Activated naive CD8-positive, alpha-beta T cell treated with anti-CD3 and anti-CD28 coated beads, Interleukin-2, amount 50 U/mL, for 16 hours (primary cell): ENCODE measurements around the gene ARHGAP40.

ENCODE experiments used
- DNase-seq: peaks from one replicate; pipeline ENCODE4 v3.0.0-alpha.2; 2020; ENCODE audit warnings: low read depth, low spot score

ARHGAP40 gene

GRCh38 chr20:38617011-38617829 lies 15.6 kb downstream of the ARHGAP40 start:
- DNase-seq, result no peak

GRCh38 chr20:38617830-38618196 lies 16.2 kb downstream of the ARHGAP40 start:
- no peak for DNase-seq

GRCh38 chr20:38620441-38620840 lies 18.8 kb downstream of the ARHGAP40 start:
- no peak for DNase-seq

DNA sequence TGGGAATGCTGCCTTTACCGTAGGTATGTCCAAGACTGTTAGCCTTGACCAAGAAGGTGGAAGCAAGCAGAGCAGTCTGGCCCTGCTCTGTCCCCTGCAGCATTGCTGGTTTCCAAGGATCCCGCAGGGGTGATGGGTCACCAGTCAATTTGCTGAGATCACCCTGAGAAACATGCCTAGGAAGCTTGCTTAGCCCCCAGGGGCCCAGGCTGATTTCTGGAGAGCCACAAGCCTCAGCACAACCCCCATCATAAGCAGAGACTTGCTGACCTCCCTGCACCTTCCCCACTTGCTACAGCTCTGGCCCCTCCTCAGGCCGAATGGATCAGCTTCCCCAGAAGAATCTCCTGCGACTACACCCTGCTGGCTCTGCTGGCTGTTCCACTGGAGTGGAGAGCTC lies 21.5 kb downstream of the ARHGAP40 start:
- DNase-seq, result no peak

- no peak for DNase-seq
These were observed 22.5 kb downstream of the ARHGAP40 start for GRCh38 chr20:38624084-38624483.

GRCh38 chr20:38625896-38626295 lies 24.3 kb downstream of the ARHGAP40 start:
- no peak for DNase-seq

DNA sequence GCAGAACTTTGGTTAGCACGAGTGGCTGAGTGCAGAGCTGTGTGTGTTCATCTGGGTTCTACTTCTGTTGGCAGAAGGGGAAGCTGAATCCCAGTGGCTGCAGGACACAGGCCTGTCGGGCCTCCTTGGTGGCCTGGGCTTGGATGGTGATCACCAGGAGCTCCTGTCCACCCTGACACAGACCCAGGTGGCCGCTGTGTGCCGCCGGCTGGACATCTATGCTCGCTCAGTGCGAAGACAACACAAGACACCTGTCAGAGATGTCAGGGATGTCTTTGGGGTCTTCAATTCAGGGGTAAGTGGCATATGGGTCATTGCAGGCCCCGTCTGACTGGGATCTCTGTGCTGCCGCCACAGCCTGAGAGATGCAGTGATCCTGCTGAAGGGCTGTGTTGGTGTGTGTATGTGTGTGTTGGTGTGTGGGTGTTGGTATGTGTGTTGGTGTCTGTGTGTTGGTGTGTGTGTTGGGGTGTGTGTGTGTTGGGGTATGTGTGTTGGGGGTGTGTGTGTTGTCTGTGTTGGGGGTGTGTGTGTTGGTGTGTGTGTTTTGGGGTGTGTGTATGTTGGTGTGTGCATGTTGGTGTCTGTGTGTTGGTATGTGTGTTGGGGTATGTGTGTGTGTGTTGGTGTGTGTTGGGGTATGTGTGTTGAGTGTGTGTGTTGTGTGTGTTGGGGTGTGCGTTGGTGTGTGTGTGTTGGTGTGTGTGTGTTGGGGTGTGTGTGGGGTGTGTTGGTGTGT lies 25.5 kb downstream of the ARHGAP40 start:
- DNase-seq, result no peak

- no peak for DNase-seq
These were observed 27.2 kb downstream of the ARHGAP40 start for GRCh38 chr20:38628580-38629470.

DNA sequence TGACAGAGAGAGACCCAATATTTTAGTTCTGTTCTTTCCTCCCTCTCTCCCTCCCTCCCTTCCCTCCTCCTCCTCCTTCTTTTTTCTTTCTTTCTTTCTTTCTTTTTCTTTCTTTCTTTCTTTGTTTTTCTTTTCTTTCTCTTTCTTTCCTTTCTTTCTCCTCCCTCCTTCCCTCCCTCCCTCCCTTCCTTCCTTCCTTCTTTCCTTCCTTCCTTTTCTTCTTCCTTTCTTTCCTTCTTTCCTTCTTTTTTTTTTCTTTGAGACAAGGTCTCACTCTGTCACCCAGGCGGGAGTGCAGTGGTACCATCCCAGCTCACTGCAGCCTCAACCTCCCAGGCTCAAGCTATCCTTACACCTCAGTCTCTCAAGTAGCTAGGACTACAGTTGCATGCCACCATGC lies 28.4 kb downstream of the ARHGAP40 start:
- no peak for DNase-seq

GRCh38 chr20:38630727-38631126 lies 29.1 kb downstream of the ARHGAP40 start:
- no peak for DNase-seq

DNA sequence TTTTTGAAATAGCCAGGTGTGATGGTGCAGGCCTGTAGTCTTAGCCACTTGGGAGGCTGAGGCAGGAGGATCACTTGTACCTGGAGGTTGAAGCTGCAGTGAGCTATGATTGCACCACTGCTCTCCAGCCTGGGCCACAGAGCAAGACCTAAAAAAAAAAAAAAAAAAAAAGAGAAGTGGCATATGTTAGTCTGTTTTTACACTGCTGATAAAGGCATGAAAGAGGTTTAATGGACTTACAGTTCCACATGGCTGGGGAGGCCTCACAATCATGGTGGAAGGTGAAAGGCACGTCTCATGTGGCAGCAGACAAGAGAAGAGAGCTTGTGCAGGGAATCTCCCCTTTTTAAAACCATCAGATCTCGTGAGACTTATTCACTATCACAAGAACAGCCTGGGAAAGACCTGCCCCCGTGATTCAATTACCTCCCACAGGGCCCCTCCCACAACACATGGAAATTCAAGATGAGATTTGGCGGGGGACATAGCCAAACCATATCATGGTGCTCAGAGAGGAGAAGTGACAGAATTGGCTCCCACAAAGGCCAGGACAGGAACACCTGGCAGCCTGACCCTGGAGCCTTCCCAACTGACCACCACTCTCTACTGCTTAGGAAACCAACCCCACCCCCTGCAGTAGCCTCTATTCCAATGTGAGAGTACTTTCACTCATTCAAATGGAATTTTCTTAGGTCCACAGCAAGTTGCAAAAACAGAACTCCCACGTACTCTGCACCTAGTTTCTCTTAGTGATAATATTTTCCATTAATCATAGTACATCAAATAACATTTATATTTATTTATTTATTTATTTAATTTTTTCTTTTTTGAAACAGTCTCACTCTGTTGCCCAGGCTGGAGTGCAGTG lies 29.8 kb downstream of the ARHGAP40 start:
- DNase-seq, result no peak

- peak; percentile 24 for DNase-seq
These were observed 32.0 kb downstream of the ARHGAP40 start for GRCh38 chr20:38633577-38634093.

DNA sequence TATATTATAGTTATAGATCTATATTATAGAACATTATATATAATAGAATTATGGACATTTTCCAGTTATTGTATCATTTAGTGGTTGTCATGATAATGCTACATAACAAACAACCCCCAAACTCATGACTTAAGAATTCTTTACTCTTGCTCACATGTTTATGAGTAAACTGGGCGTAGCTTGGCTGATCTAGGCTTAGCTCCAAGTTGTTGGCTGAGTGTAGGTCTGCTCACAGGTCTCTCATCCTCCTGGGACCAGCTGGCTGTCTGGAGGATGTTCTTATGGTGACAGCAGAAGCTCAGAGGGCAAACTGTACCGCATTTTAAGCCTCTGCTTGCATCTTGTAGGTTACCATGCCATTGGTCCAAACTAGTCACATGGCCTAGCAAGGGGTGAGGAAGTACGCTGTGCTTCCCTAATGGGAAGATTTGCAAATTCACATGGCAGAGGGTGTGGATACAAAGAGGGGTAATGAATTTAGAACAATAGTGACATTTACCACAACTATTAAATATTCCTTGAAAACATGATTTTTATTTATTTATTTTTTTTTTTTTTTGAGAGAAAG lies 34.2 kb downstream of the ARHGAP40 start:
- DNase-seq, result no peak

DNA sequence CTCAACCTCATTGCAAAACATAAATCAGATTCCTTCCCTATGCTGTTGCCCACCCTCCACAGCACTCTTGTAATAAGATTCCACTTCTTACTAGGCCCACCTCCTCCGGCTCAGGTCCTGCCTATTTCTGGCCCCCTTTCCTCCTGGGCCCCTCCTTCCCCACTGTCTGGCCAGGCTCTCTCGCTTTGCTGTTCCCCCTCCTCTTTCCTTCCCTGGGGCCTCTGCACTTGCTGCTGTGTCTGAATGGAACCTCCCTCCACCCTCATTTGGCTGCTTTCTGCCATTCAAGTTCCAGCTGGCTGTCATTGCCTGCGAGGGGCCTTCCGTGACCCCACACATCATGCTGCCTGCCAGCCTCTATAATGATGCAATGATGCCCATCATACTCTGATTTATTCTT lies 38.9 kb downstream of the ARHGAP40 start:
- no peak for DNase-seq

GRCh38 chr20:38642498-38642897 lies 40.9 kb downstream of the ARHGAP40 start:
- DNase-seq, result no peak

DNA sequence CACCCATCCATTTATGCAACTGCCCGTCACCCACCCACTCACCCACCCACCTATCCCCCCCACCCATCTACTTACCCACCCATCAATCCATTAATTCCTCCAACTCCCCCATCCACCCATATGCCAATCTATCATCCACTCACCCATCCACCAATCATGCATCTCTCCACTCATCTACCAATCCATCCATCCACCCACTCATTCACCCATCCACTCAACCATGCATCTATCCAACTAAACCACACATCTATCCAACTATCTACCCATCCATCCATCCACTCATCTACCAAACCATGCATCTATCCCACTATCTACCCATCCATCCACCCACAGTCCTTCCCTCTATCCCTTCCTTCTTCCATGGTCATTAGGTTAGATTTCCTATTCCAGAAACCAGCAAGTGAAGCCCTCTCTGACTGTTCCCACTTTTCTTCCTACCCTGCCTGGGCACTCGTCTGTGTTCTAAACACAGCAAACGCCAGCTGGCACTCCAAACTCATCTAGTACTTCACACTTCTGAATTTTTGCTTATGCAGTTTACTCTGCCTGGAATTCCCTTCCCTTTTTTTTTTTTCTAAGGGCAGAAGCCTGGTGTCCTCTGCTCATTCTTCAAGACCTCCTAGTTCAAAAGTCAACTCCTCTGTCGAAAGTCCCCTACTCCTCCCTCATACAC lies 43.1 kb downstream of the ARHGAP40 start:
- no peak for DNase-seq

GRCh38 chr20:38645351-38645750 lies 43.7 kb downstream of the ARHGAP40 start:
- no peak for DNase-seq

- peak; percentile 80 for DNase-seq
These were observed 44.6 kb downstream of the ARHGAP40 start for GRCh38 chr20:38645980-38646858.
